GM12891 (cell line): ENCODE results near the gene MARCHF9.

Source experiments
- DNase-seq: peaks from one replicate; pipeline ENCODE4 v3.0.0; 2011; ENCODE audit warnings: low spot score; ENCODE audit not compliant: insufficient read length
- FAIRE-seq: peaks from 2 replicates; lab custom pipeline; 2011; peaks lifted over from hg19 to GRCh38; lab: Jason Lieb, UNC
- PAX5 ChIP-seq: IDR thresholded peaks from 2 replicates; pipeline ENCODE4 v1.6.1; 2011; ENCODE audit warnings: low read length, moderate library complexity, mild to moderate bottlenecking; ENCODE audit not compliant: insufficient read depth, severe bottlenecking
- POLR2A ChIP-seq: IDR thresholded peaks from 2 replicates; pipeline ENCODE4 v1.6.1; 2011; ENCODE audit warnings: low read depth, low read length, control low read depth
- POLR2AphosphoS5 ChIP-seq: IDR thresholded peaks from 2 replicates; pipeline ENCODE4 v1.6.1; 2011; ENCODE audit warnings: low read depth, low read length, control low read depth
- POU2F2 ChIP-seq: IDR thresholded peaks from 2 replicates; pipeline ENCODE4 v1.6.1; 2011; ENCODE audit warnings: low read depth, mild to moderate bottlenecking, control low read depth, low read length, moderate library complexity
- SPI1 ChIP-seq: IDR thresholded peaks from 2 replicates; pipeline ENCODE4 v1.6.1; 2011; ENCODE audit warnings: low read depth, low read length, control low read depth
- TAF1 ChIP-seq: IDR thresholded peaks from 2 replicates; pipeline ENCODE4 v1.6.1; 2011; ENCODE audit warnings: low read depth, low read length, control low read depth

Gene MARCHF9

DNA sequence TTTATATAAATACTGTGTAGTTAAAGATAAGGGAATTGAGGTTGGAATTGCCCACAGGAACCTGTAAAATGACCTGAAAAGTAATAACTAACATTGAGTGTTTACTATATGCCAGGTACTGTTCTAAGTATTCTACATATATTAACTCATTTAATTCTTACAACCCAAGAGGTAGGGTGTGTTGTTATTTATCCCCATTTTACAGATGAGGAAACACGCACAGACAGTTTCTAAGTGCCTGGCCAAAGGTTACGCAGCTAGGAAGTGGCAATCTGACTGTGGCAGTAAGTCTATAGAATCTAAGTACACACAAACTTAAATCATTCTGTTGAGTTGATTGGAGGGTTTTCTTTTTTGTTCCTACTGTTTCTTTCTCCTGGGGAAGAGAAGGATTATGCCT is 11.1 kb upstream of the MARCHF9 start:
- TF ChIP-seq POLR2AphosphoS5: no peak
- TF ChIP-seq POLR2A: no peak
- TF ChIP-seq POU2F2: no peak
- no peak for TF ChIP-seq PAX5
- no peak for TF ChIP-seq TAF1
- no peak for TF ChIP-seq SPI1
- DNase-seq (no peak), FAIRE-seq (no peak)

DNA sequence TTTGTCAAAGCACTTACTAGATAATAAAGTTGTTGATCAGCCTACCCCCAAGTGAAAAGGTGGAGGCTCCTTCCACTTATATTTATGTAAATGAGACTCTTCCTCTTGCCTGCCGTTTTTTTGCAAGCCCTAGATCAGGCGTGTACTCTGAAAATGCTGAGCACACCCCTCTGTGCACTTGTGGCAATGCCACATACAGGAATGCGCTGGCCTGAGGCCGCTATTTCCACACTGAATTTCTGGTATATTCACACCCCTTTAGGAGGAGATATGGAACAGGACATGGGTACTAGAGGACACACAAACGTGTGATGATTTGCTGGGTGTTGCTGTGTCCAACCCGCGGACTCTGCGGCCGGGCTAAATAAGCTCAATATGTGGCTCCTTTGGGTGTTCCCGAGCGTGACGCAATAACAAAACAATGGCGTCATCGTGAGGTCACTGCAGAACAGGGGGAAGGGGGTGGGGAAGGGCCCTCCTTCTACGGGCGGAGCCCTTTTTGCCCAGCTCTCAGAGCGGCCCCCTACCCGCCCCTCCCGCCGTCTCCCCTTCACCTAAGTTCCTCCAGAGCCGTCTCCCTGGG is 10.6 kb upstream of the MARCHF9 start:
- DNase-seq (no peak), FAIRE-seq (peak; percentile 69)
- TF ChIP-seq PAX5 (no peak), SPI1 (0 out of 2 replicates have a peak, but pooled peaks have one; percentile 3), POLR2A (0 out of 2 replicates have a peak, but pooled peaks have one; percentile 4)

DNA sequence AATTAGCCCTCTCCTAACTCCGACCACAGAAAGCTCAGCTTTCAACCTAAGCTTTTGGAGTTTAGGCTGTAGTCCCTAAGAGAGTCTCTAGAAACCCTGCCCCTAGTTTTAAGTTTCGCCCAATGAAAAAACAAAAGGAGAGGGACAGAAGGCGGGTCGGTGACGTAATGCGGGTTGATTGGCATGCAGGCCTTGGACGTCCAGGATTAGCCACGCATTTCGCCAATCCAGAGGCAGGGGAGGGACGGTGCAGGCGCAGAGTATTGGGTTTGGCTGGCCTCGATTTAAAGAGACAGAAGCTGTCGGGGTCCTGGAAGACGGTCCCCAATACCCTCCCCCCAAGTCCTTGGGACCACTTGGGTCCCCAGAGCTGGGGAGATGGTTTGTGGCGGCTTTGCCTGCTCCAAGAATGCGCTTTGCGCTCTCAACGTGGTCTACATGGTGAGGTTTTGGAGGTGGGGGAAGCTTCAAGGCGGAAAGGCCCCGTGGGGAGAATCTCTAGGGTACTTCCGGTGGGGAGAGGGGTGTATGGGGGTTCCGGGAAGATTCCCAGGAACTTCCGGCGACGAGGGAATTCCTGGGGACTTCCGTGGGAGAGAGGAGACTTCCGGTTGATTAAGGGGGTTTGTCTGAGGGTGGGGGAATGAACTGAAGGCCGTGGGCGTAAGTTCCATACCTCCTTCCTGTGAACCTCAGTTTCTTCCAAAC is 10.0 kb upstream of the MARCHF9 start, which contains the start of gene TSPAN31:
TSS of gene TSPAN31 (plus strand) at position 263 of the 708 bp plus-strand sequence. CDS start at position 379, 116 bp downstream.
- TF ChIP-seq PAX5: no peak
- TF ChIP-seq POLR2A: peak; percentile 3
- peak; percentile 46; the same call in 1 of the 2 replicates for TF ChIP-seq TAF1
- peak; percentile 63 for TF ChIP-seq POU2F2
- no peak for TF ChIP-seq SPI1
- TF ChIP-seq POLR2AphosphoS5: peak; percentile 73; the same call in 1 of the 2 replicates
- FAIRE-seq (peak; percentile 93), DNase-seq (peak; percentile 80)

DNA sequence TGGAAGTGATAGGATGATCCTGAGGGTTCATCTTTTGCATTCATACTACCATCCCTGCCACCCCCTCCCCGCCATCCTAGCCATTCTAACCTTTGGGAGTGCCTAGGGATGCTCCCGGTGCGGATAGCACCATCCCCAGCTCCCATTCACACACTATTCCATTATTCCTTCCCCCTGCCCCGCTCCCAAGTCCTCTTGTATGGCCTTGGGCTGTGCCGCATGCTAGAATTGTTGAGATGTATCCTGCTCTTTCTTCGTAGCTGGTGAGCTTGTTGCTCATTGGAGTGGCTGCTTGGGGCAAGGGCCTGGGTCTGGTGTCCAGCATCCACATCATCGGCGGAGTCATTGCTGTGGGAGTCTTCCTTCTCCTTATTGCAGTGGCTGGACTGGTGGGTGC is 9.4 kb upstream of the MARCHF9 start:
- TF ChIP-seq POLR2AphosphoS5: peak; percentile 18; the same call in 1 of the 2 replicates
- TF ChIP-seq SPI1: no peak
- peak; percentile 73; the same call in 1 of the 2 replicates for TF ChIP-seq POLR2A
- TF ChIP-seq TAF1: no peak
- no peak; the same call in 1 of the 2 replicates for TF ChIP-seq POU2F2
- DNase-seq: no peak
- no peak for FAIRE-seq

DNA sequence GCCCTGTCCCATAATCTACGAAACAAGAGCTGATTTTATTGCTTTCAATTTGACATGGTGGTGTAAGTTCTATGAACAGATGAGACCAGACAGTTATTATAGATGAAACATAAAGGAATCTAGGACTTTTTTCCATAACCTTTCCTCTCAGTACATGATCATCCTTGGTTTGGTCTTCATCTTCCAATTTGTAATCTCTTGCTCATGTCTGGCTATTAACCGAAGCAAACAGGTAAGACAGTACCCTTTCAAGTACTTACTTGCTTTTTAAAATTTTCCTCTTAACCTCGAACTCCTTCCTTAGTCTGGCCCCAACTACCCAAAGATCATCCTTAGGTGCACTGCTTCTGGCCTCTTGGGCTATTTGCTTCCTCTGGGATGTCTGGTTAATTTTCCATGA is 8.9 kb upstream of the MARCHF9 start:
- DNase-seq (no peak), FAIRE-seq (no peak)
- no peak for TF ChIP-seq POU2F2
- TF ChIP-seq TAF1: no peak
- no peak for TF ChIP-seq POLR2AphosphoS5
- TF ChIP-seq PAX5: no peak
- TF ChIP-seq POLR2A: no peak

DNA sequence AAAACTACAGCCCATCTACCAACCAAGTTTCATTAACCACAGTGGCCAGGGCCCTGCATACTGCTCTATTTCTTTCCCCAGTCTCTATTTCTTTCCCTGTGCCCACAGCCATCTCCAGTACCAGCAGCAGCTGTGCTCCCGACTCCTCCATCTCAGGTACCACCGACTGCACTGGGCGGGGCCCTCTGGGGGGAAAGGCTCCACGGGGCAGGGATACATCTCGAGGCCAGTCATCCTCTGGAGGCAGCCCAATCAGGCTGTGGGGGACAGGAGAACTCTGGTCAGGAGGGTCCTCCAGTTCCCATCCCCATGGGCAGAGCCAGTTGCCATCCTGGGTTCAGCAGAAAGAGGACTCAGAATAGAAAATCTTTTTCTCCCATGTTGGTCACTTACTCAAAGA is 5.8 kb upstream of the MARCHF9 start:
- FAIRE-seq (no peak), DNase-seq (no peak)
- TF ChIP-seq SPI1: no peak
- TF ChIP-seq POLR2A: no peak
- TF ChIP-seq POLR2AphosphoS5: no peak
- TF ChIP-seq PAX5: no peak
- no peak for TF ChIP-seq TAF1
- TF ChIP-seq POU2F2: no peak

DNA sequence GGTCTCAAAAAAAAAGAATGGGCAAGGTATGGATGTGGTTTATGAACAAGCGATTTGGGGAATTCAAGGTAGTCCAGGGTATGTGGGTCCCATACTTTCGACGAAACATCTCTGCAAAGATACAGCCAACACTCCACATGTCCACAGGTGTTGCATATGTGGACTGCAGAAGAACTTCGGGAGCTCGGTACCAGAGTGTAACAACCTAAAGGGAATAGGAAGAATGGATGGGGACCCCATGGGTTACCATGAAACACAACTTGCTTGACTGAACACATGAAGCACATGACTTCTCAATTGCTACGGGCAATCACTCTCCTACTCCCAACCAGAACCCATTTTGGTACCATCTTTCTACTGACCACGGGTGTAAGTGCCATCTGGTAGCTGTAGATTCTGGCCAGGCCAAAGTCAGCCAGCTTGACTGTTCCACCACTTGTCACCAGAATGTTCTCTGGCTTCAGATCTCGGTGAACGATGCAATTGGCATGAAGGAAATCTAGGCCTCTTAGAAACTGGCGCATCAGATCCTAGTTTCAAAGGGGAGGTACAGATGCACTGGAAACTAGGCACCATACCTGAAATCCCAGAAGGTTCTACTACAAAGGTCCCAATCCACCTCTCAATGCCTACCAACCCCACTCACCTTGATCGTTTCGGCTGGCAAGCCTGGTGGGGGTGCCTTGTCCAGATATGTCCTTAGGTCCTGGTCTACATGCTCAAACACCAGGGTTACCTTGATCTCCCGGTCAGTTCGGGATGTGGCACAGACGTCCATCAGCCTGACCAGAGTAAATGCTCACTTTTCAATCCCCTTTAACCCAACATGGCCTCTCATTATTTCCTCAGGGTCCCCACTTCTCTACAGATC is 4.1 kb upstream of the MARCHF9 start:
- FAIRE-seq (peak; percentile 40), DNase-seq (no peak)
- TF ChIP-seq POLR2A (no peak), POLR2AphosphoS5 (no peak; the same call in 1 of the 2 replicates), SPI1 (no peak), TAF1 (no peak), PAX5 (no peak), POU2F2 (no peak)

DNA sequence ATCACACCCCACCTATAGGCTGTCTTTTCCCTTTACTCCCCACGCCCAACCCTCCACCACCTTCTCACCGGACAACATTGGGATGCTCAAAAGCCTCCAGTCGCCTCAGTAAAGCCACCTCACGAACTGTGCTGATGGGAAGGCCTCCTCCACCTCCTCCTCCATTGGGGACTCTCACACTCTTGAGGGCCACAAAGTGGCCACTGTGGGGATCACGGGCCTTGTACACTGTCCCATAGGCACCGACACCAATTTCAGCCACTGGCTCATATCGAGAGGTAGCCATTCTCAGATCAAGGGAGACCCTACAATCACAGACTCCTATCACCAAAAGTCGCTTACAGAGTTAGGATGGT is 3.5 kb upstream of the MARCHF9 start:
- no peak for TF ChIP-seq SPI1
- DNase-seq (no peak), FAIRE-seq (no peak)

DNA sequence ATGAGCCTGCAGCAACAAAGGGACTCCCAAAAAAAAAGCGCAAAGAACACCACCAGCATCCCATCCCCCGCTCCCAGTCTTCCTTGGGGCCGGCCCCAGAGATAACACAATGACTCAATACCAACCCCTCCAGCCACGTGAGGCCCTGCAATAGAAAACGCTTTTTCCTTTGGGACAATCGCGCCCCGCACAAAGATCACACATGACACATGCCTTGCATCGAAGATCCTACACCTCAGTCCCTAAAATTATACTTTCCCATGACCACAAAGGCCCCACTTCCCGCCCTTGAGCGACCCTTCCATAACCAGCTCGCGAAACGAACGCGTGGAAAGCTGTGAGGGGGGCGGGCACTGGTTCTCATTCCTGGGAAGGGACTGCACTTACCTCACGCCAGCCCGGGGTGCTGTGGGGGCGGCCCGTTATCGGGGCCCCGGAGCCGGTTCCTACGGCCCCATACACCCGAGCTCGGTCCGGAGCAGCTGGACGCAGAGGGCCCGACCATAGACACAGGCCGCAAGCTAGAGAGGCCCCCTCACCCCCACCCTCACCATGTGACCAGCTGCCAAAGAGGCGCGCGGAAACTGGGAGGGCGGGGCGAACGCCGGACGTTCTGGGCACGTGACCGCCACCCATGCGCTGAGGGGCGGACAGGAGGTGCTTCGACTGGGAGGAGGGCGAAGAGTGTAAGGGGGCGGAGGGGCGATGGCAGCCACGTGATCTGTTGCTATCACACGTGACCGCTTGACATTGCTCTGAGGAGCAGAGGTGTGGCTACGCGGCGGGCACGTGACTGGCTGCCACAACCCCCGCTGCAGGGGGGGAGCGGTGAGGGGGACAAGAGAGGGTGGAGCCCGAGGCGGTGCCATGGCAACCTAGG is 2.9 kb upstream of the MARCHF9 start, which contains the start of gene CDK4:
TSS of gene CDK4 (minus strand) at position 523 of the 880 bp plus-strand sequence. CDS start 593 bp downstream, outside the sequence.
- peak; percentile 99 for FAIRE-seq
- TF ChIP-seq POLR2AphosphoS5 (peak; percentile 72), POLR2A (peak; percentile 53; the same call in 1 of the 2 replicates), TAF1 (peak; percentile 69; the same call in 1 of the 2 replicates), POU2F2 (no peak)

More for the DNA sequence above, 2.9 kb upstream of the MARCHF9 start, which contains the start of gene CDK4:
- DNase-seq: peak; percentile 91
